ENCODE measurements around the gene RHOT1.

The RHOT1 gene

GRCh38 chr17:32120716-32121115 lies 21.6 kb upstream of the RHOT1 start (continued):
- no peak for TF ChIP-seq ZFP3 (CRISPR knock-in tag; IDR thresholded peaks at IDR 0.05)
- no peak for TF ChIP-seq ISL1 (CRISPR knock-in tag; IDR thresholded peaks at IDR 0.05)
- no peak for TF ChIP-seq POU6F1 (CRISPR knock-in tag; IDR thresholded peaks at IDR 0.05; ENCODE audit: borderline replicate concordance, low read depth)
- TF ChIP-seq ZNF565 (CRISPR knock-in tag; conservative IDR thresholded peaks at IDR 0.05; ENCODE audit: low read depth): no peak
- no peak for TF ChIP-seq PPARA (CRISPR knock-in tag; IDR thresholded peaks at IDR 0.05; ENCODE audit: borderline replicate concordance)
- TF ChIP-seq ARNTL (CRISPR knock-in tag; IDR thresholded peaks at IDR 0.05; ENCODE audit: borderline replicate concordance, low read depth): no peak

- TF ChIP-seq PPARA (CRISPR knock-in tag; IDR thresholded peaks at IDR 0.05; ENCODE audit: borderline replicate concordance) (no peak), PATZ1 (CRISPR knock-in tag; IDR thresholded peaks at IDR 0.05; ENCODE audit: borderline replicate concordance) (no peak), ZC3H10 (CRISPR knock-in tag; IDR thresholded peaks at IDR 0.05) (no peak), CSRNP3 (CRISPR knock-in tag; IDR thresholded peaks at IDR 0.05) (no peak), ZFP3 (CRISPR knock-in tag; IDR thresholded peaks at IDR 0.05) (no peak), OSR1 (CRISPR knock-in tag; IDR thresholded peaks at IDR 0.05) (no peak), GLIS3 (CRISPR knock-in tag; IDR thresholded peaks at IDR 0.05) (no peak), CREB5 (CRISPR knock-in tag; IDR thresholded peaks at IDR 0.05; ENCODE audit: low read depth) (no peak), ISL1 (CRISPR knock-in tag; IDR thresholded peaks at IDR 0.05) (no peak), TSHZ2 (CRISPR knock-in tag; IDR thresholded peaks at IDR 0.05) (no peak), ZNF70 (CRISPR knock-in tag; IDR thresholded peaks at IDR 0.05) (no peak), SNAI2 (CRISPR knock-in tag; IDR thresholded peaks at IDR 0.05) (no peak), ZNF8 (CRISPR knock-in tag; IDR thresholded peaks at IDR 0.05) (no peak), RARB (CRISPR knock-in tag; IDR thresholded peaks at IDR 0.05) (no peak)
- ATAC-seq: no peak
Observed at GRCh38 chr17:32123782-32124181, 18.5 kb upstream of the RHOT1 start.

GRCh38 chr17:32124985-32125847 lies 17.1 kb upstream of the RHOT1 start:
- ATAC-seq: no peak
- no peak for TF ChIP-seq ZNF565 (CRISPR knock-in tag; conservative IDR thresholded peaks at IDR 0.05; ENCODE audit: low read depth)
- TF ChIP-seq BACH2 (CRISPR knock-in tag; IDR thresholded peaks at IDR 0.05; ENCODE audit: borderline replicate concordance): no peak
- no peak for TF ChIP-seq ZFP30 (CRISPR knock-in tag; IDR thresholded peaks at IDR 0.05)
- no peak for TF ChIP-seq ESRRG (CRISPR knock-in tag; IDR thresholded peaks at IDR 0.05)
- TF ChIP-seq ZNF70 (CRISPR knock-in tag; IDR thresholded peaks at IDR 0.05): no peak
- TF ChIP-seq TCF4 (CRISPR knock-in tag; IDR thresholded peaks at IDR 0.05; ENCODE audit: borderline replicate concordance): no peak
- TF ChIP-seq TOX (CRISPR knock-in tag; IDR thresholded peaks at IDR 0.05; ENCODE audit: borderline replicate concordance): no peak
- no peak for TF ChIP-seq PATZ1 (CRISPR knock-in tag; IDR thresholded peaks at IDR 0.05; ENCODE audit: borderline replicate concordance)
- TF ChIP-seq OSR1 (CRISPR knock-in tag; IDR thresholded peaks at IDR 0.05): no peak
- TF ChIP-seq ISL1 (CRISPR knock-in tag; IDR thresholded peaks at IDR 0.05): no peak
- TF ChIP-seq RARB (CRISPR knock-in tag; IDR thresholded peaks at IDR 0.05): no peak

Data from SK-N-SH treated with all-trans-retinoic acid at 6 μM for 48 hours (cell line).